ENCODE data around the gene AGAP1. TPM values are rescaled to one million over a fixed set of nuclear protein-coding genes. Genes with fewer than 3 reads are reported as not detected.

The AGAP1 gene
- total RNA-seq, 1 experiment from 2014 or later, result 23.4 TPM

DNA sequence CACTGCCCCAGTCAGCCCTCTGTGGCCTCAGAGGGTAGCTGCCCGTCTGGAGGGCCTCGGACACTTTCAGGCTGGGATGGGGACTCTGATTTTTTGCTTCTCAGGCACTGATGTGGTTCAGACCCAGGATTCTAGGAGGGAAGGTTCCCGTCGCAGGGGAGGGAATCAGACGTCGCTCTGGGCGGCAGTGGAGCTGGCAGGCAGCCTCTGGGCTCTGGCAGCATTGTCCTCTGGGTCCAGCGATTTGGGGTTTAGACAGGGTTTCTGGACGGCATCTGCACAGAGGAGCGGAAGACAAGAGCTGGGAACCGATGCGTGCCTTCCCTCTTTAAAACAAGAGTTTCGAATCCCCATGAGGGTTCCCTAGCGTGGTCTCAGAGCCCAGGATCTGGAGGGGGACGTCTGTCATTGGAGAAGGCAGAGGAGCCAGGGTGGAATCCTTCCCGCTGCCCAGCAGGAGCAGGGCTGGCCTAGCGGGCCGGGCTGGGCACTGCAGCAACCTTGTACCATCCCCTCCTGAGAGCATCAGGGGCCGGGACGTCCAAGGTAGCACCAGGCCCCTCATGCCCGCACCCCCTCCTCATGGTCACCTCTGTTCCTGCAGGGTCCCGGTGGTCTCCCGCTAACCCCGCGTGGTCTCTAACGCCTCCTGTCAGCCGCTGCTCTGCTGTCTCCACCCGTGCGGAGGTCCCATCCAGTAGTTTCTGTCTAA lies 246.0 kb downstream of the AGAP1 start:
- H3K36me3 ChIP-seq, result peaks cover 30% of the 10 kb centered on the region
- peaks cover under 1% of the 10 kb centered on the region for H3K4me1 ChIP-seq (replicated peaks)
- no peaks in the 10 kb centered on the region for H3K9me3 ChIP-seq (replicated peaks)
- H3K4me3 ChIP-seq, result no peak overlapping the region
- DNase-seq (ENCODE audit: low read depth in 1 of 2, low spot score in 2 of 2), result no peak
- no peak overlapping the region for H3K27ac ChIP-seq
- H3K27me3 ChIP-seq (replicated peaks), result no peaks in the 10 kb centered on the region

DNA sequence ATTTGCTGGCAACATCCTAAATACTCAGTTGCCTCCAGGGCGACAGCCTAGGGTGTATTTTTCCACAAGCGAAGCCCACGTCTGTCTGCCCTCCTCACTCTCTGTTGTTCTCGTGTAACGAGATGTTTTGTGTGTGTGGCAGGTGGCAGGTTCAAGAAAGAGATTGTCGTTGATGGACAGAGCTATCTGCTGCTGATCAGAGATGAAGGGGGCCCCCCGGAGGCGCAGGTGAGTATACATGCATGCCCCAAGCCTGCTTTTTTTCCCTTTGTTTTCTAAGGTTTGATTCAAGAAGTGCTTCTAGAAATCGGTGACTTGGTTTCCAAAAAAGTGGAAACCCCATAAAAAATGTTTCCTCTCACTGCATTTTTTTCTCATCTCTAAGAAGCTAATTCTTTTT lies 247.0 kb downstream of the AGAP1 start:
- H3K27me3 ChIP-seq (replicated peaks), result no peaks in the 10 kb centered on the region
- no peak overlapping the region for H3K27ac ChIP-seq
- H3K4me3 ChIP-seq, result no peak overlapping the region

DNA sequence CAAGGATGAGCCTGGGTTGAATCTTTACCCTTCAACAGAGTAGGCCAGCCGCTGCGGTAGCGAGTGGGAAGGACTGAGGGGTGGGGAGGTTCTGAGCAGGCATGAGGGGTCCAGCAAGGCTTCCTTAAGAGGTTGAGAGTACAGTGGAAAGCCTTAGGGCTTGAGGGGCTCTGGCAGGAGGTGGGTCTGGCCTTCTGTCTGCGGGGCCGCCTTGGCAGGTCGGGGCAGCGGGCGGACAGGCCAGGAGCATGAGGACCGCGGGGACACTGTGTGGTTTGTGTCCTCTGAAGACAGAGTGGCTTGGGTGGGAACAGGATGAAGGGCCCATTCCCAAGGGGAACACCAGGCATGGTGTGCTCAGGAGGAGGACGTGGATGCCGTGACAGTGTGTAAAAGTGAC lies 250.3 kb downstream of the AGAP1 start:
- Histone ChIP-seq H3K4me3 (no peak overlapping the region), H3K9me3 (replicated peaks) (no peaks in the 10 kb centered on the region), H3K4me1 (replicated peaks) (peaks cover 36% of the 10 kb centered on the region), H3K27ac (no peak overlapping the region), H3K36me3 (peaks cover 45% of the 10 kb centered on the region), H3K27me3 (replicated peaks) (no peaks in the 10 kb centered on the region)
- DNase-seq (ENCODE audit: low read depth in 1 of 2, low spot score in 2 of 2), result no peak

More for the DNA sequence above, 247.0 kb downstream of the AGAP1 start:
- Histone ChIP-seq H3K36me3 (peaks cover 31% of the 10 kb centered on the region), H3K4me1 (replicated peaks) (peaks cover 10% of the 10 kb centered on the region), H3K9me3 (replicated peaks) (no peaks in the 10 kb centered on the region)
- no peak for DNase-seq (ENCODE audit: low read depth in 1 of 2, low spot score in 2 of 2)

DNA sequence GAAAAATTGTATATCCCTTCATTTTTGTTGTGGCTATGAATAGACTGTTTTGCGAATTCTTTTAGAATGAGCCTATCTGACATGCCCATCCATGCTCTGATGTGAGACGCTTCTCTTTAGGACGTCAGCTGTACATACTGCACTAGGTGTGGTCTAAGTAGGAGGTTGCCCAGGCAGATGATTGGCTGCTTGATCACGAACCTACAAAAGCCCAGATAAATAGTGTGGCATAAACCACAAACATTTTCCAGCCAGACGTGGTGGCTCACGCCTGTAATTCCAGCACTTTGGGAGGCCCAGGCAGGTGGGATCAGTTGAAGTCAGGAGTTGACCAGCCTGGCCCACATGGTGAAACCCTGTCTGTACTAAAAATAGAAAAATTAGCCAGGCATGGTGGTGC lies 251.8 kb downstream of the AGAP1 start:
- no peak overlapping the region for H3K4me3 ChIP-seq
- peak; percentile 75 to 77 for DNase-seq (ENCODE audit: low read depth in 1 of 2, low spot score in 2 of 2)
- peak overlapping the region; percentile 71 for H3K27ac ChIP-seq
- H3K4me1 ChIP-seq (replicated peaks), result peaks cover 51% of the 10 kb centered on the region
- H3K36me3 ChIP-seq, result peaks cover 50% of the 10 kb centered on the region
- H3K9me3 ChIP-seq (replicated peaks), result no peaks in the 10 kb centered on the region
- no peaks in the 10 kb centered on the region for H3K27me3 ChIP-seq (replicated peaks)

DNA sequence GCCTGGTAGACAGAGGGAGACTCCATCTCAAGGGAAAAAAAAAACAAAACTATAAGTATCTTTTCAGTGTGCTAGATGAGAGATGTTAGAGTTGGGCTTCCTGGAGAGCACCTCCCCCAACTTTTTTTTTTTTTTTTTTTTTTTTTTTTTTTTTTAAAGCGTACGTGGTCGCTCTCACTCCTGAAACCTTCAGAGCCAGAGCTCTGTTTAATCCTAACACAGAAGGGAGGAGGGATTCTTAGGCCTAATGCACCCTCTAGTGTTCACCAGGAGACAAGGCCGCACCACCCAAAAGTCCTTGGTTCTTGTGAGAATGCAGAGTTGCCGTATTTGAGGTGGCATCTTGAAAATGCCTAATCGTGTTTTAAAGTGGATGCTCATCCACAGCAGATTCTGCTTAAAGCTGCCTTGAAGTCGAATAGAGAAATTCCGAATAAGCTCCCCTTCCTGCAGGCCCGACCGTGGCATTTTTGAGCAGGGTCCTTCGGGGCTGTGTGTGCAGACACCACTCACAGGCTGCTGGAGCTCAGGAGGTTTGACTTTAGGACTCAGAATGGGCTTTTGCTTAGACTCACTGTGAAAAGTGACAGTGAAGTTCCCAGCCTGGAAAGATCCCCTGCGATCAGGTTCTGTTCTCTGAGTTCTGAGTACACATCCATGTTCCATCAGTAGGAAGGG lies 252.6 kb downstream of the AGAP1 start:
- Histone ChIP-seq H3K9me3 (replicated peaks) (no peaks in the 10 kb centered on the region), H3K27me3 (replicated peaks) (no peaks in the 10 kb centered on the region), H3K36me3 (peaks cover 58% of the 10 kb centered on the region), H3K27ac (peak overlapping the region; percentile 54), H3K4me3 (no peak overlapping the region), H3K4me1 (replicated peaks) (peaks cover 58% of the 10 kb centered on the region)
- peak; percentile 78 to 83 for DNase-seq (ENCODE audit: low read depth in 1 of 2, low spot score in 2 of 2)

DNA sequence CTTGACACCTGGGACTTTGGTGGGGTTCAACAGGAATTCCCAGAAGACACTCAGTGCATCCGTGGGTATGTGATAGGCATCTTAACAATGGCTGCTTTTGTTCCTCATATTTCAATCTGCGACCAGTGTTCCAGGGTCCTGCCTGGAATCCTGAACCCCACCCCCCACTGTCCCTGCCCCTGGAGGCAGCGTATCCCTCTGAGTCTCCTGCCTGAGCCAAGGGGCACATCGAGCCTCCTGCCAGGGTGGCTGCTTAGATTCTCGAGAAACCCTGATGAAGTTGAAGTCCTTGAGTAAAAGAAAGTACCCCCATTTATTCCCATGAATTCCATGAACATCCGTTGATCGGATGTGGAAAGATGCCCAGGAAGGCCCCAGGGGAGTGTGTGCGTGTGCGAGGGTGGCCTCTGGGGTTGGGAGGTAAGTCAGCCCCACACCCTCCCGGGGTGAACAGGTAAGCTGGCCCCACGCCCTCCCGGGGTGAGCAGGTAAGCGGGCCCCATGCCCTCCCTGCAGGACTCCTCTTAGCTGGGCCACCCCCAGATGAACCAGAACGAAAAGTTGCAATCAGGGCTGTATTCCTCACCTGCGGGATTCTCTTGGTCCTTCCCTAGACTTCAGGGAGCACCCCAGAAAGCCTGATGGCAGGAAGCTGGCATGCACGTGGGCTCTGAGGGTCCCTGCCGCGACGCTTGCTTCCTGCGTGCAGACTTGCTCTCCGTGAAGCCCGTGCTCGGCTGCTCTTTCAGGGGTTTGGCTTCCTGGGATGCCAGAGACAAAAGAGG lies 253.3 kb downstream of the AGAP1 start:
- Histone ChIP-seq H3K9me3 (replicated peaks) (no peaks in the 10 kb centered on the region), H3K4me1 (replicated peaks) (peaks cover 58% of the 10 kb centered on the region), H3K27me3 (replicated peaks) (no peaks in the 10 kb centered on the region), H3K27ac (no peak overlapping the region), H3K4me3 (no peak overlapping the region), H3K36me3 (peaks cover 60% of the 10 kb centered on the region)
- no peak for DNase-seq (ENCODE audit: low read depth in 1 of 2, low spot score in 2 of 2)

DNA sequence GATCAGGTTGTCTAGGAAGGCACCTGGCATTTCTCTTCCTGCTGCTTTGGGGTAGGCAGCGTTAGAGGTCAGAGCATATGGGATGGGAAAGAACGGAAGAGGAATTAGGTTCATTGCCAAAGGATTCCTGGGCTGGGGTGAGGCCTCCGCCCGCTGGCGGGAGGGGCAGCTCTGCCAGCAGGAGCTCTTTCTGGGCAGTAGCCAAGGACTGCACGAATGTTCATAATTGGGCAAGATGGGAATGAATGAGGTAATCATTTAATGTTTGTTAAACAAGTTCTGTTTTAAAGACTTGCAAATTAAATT lies 253.9 kb downstream of the AGAP1 start:
- Histone ChIP-seq H3K9me3 (replicated peaks) (no peaks in the 10 kb centered on the region), H3K36me3 (peaks cover 58% of the 10 kb centered on the region), H3K27me3 (replicated peaks) (no peaks in the 10 kb centered on the region), H3K4me3 (no peak overlapping the region), H3K27ac (no peak overlapping the region), H3K4me1 (replicated peaks) (peaks cover 58% of the 10 kb centered on the region)
- no peak for DNase-seq (ENCODE audit: low read depth in 1 of 2, low spot score in 2 of 2)

DNA sequence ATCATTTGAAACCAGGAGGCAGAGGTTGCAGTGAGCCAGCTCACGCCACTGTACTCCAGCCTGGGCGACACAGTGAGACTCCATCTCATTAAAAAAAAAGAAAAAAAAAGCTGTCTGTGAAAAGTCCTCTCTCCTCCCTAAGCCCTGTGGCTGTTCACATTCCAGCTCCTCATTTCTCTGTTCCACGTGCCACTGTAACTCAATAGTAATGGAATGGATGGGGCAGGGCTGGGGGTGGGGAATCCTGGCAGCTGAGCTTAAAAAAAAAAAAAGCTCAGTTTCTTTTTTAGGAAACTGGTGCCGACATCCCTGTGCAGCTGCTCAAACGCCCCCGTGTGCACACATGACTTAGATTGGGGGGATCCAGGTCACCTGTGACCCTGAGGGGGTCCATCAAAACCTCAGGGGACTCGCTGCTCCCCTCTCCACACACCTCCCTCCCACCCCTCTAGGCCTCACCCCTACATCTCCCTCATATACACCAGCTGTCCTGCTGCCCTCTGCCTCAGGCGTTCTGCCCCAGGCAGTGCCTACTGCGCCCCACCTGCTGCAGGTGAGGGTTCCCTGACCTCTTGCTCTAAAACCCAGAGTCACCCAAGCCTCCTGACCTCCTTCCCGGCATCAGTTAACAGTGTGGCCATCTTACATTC lies 255.4 kb downstream of the AGAP1 start:
- Histone ChIP-seq H3K36me3 (peaks cover 50% of the 10 kb centered on the region), H3K27ac (peak overlapping the region; percentile 48)

DNA sequence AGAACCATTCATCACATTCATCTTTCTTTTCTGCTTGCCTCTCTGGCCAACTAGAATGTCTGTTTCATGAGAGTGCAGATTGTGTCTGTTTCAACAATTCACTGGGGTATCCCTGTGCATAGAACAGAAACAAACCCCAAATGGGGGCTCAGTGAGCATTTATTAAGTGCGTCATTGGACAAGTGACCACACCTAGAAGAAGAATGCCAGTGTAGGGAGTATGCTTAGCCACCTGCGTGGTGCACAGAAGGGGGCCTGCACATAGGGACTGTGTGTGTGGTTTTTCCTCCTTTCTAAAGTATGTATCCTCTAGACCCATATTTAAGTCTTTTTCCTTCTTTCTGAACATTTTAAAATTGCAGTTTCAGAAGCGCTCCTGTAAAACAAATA lies 255.9 kb downstream of the AGAP1 start:
- Histone ChIP-seq H3K27ac (peak overlapping the region; percentile 12; the same call in 1 of the 2 replicates), H3K9me3 (replicated peaks) (no peaks in the 10 kb centered on the region)

More for the DNA sequence above, 255.4 kb downstream of the AGAP1 start:
- no peaks in the 10 kb centered on the region for H3K27me3 ChIP-seq (replicated peaks)
- H3K4me3 ChIP-seq, result no peak overlapping the region
- peak; percentile 65 to 67 for DNase-seq (ENCODE audit: low read depth in 1 of 2, low spot score in 2 of 2)
- H3K4me1 ChIP-seq (replicated peaks), result peaks cover 65% of the 10 kb centered on the region
- no peaks in the 10 kb centered on the region for H3K9me3 ChIP-seq (replicated peaks)

DNA sequence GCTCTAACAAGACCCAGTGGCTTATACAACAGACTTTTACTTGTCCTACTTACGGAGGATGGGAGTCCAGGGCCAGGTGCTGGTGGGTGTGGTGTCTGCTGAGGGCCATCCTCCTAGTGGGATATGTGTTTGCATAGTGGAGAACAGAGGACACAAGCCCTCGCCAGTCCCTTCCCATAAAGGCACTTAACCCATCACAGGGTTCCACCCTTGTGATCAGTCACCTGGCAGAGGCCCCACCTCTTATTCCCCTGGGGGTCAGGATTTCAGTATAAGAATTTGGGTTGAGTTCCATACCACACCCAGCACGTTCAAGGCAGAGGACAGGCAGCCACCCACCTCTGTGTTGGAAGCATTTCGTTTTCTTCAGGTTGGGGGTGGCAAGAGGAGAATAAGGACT lies 259.0 kb downstream of the AGAP1 start:
- H3K4me1 ChIP-seq (replicated peaks), result peaks cover 49% of the 10 kb centered on the region
- no peak overlapping the region for H3K27ac ChIP-seq
- peaks cover 35% of the 10 kb centered on the region for H3K36me3 ChIP-seq
- no peaks in the 10 kb centered on the region for H3K9me3 ChIP-seq (replicated peaks)
- H3K27me3 ChIP-seq (replicated peaks), result no peaks in the 10 kb centered on the region
- no peak for DNase-seq (ENCODE audit: low read depth in 1 of 2, low spot score in 2 of 2)
- no peak overlapping the region for H3K4me3 ChIP-seq

More for the DNA sequence above, 255.9 kb downstream of the AGAP1 start:
- H3K36me3 ChIP-seq, result peaks cover 47% of the 10 kb centered on the region
- H3K27me3 ChIP-seq (replicated peaks), result no peaks in the 10 kb centered on the region
- no peak overlapping the region for H3K4me3 ChIP-seq
- DNase-seq (ENCODE audit: low read depth in 1 of 2, low spot score in 2 of 2), result peak in 1 of 2 experiments; percentile 13
- H3K4me1 ChIP-seq (replicated peaks), result peaks cover 70% of the 10 kb centered on the region

DNA sequence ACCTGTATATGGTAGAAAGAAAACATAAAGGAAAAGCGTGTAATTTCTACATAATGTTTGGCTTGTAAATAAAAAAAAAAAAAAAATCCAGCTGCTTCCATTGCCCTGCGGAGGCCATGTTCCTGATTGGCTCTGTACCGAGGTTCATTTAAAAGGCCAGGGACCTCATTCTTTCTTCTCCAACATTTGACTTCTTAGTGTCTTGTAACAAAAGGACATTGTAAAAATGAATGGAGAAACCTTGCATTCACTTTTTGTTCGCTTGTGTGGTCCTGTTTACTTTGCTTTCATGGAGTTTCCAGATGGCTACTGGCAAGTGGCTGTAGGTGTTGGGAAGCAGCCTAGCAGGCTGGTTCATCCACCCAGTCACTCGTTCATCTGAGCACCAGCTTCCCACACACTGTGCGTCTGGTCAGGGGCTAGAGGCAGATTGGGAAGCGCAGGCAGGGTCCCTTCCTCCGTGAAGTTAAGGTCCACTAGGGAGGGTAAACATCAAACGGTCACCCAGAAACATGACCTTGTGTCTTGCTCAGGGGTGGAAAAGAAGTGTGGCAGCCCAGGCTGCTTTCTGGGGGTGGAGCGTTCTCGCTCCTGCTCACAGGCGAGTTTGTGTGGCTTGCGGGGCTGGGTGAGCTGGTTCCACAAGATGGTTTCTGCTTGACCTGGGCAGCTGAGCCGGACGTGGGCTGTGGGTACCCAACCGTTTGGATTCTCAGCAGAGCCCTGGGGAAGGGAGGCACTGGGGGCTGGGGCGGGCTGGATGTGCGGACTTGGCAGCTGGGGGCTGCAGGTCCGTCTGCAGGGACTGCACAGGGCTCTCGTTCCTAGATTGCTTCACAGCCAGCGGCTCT lies 260.7 kb downstream of the AGAP1 start:
- DNase-seq (ENCODE audit: low read depth in 1 of 2, low spot score in 2 of 2), result peak in 1 of 2 experiments; percentile 31
- no peak overlapping the region for H3K27ac ChIP-seq
- no peaks in the 10 kb centered on the region for H3K9me3 ChIP-seq (replicated peaks)
- no peaks in the 10 kb centered on the region for H3K27me3 ChIP-seq (replicated peaks)
- H3K4me1 ChIP-seq (replicated peaks), result peaks cover 31% of the 10 kb centered on the region
- peaks cover 41% of the 10 kb centered on the region for H3K36me3 ChIP-seq
- H3K4me3 ChIP-seq, result no peak overlapping the region

DNA sequence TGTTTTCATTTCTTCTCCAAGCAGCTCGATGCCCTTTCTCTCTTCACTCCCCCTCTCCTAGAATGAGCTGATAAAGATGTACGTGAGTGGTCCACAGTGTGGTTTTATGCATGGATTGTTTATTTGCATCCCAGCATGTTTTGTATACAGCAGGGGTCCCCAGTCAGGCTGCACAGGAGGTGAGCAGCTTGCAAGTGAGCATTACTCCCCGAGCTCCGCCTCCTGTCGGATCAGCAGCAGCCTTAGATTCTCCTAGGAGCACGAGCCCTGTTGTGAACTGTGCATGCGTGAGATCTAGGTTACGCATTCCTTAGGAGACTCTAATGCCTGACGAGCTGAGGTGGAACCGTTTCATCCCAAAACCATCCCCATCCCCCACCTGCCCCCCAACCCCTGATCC lies 262.6 kb downstream of the AGAP1 start:
- Histone ChIP-seq H3K36me3 (peaks cover 27% of the 10 kb centered on the region), H3K4me1 (replicated peaks) (peaks cover 13% of the 10 kb centered on the region), H3K4me3 (no peak overlapping the region), H3K27me3 (replicated peaks) (no peaks in the 10 kb centered on the region), H3K9me3 (replicated peaks) (no peaks in the 10 kb centered on the region), H3K27ac (no peak overlapping the region)
- DNase-seq (ENCODE audit: low read depth in 1 of 2, low spot score in 2 of 2), result no peak

DNA sequence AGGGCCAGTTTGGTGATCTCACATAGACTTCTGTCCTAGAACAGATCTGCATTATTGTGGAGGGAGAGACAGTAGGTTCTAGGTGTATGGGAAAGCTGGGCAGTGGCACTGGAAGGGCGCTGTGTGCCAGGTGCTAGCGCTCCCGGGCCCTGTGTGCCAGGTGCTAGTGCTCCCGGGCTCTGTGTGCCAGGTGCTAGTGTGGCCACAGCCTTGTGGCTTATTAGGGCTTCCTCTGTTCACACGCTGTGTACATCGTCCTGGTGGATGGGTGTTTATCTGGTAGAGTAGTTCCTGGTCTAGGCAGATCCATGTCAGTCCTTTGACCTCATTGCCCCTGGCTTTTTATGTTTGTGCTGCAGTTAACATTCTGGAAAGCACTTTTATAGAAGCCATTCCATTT lies 263.4 kb downstream of the AGAP1 start:
- DNase-seq (ENCODE audit: low read depth in 1 of 2, low spot score in 2 of 2), result no peak
- Histone ChIP-seq H3K27ac (no peak overlapping the region), H3K9me3 (replicated peaks) (no peaks in the 10 kb centered on the region), H3K36me3 (peaks cover 21% of the 10 kb centered on the region), H3K4me3 (no peak overlapping the region), H3K4me1 (replicated peaks) (peaks cover 13% of the 10 kb centered on the region), H3K27me3 (replicated peaks) (no peaks in the 10 kb centered on the region)
